ENCODE results near the gene TXNL1. TPM values are rescaled to one million over a fixed set of nuclear protein-coding genes. Genes with fewer than 3 reads are reported as not detected.
A peak's percentile ranks its signal among the peaks of the same experiment; 100 is the strongest.

TXNL1 gene
- total and polyA plus RNA-seq, 2 of the 13 experiments (the other 11 are each of a cell fraction or from before 2014, with no cell fraction given): 41.9 to 73.1 TPM

- ATAC-seq: no peak
- H3K27me3 ChIP-seq (ENCODE audit: control insufficient read depth in 1 of 2, insufficient read depth in 2 of 2, low read length in 2 of 2): no peaks in the 10 kb centered on the region; a peak in 1 of 5 replicates
- H3K36me3 ChIP-seq (replicated peaks in 1 of 2; ENCODE audit: control insufficient read depth in 1 of 2, insufficient read depth in 2 of 2, low read length in 2 of 2): peaks cover 3 to 4% of the 10 kb centered on the region in 2 experiments; a peak in 2 of 5 replicates
- H3K4me3 ChIP-seq (replicated peaks in 1 of 3; ENCODE audit: insufficient read depth in 1 of 3, low read depth in 2 of 3, low read length in 3 of 3): peak overlapping the region in 2 of 3 experiments; percentile 73 to 99; a peak in 2 of 6 replicates
- intact Hi-C loops (cut with micrococcal nuclease; ENCODE audit: unreplicated experiment): no loop called here
- no peak overlapping the region for H2AFZ ChIP-seq (ENCODE audit: low read length)
- 95% methylated on average over 9 of the region's 9 CpGs for WGBS (ENCODE audit: low lambda C conversion rate)
- TF ChIP-seq HNF4G (IDR thresholded peaks at IDR 0.05; ENCODE audit: borderline replicate concordance, low read depth, low read length) (no peak), HNF4G (CRISPR knock-in tag; IDR thresholded peaks at IDR 0.05; ENCODE audit: borderline replicate concordance, low read depth) (no peak), SP4 (CRISPR knock-in tag; IDR thresholded peaks at IDR 0.05) (no peak), HNRNPL (IDR thresholded peaks at IDR 0.05; ENCODE audit: low read depth, low read length) (no peak), SKI (IDR thresholded peaks at IDR 0.05; ENCODE audit: partially characterized antibody) (no peak), ZNF614 (CRISPR knock-in tag; IDR thresholded peaks at IDR 0.05; ENCODE audit: borderline replicate concordance) (no peak)
- peaks cover 39% of the 10 kb centered on the region for H3K4me1 ChIP-seq (ENCODE audit: insufficient read depth, low read length)
- no TSS peak for BruUV-seq (replicated peaks)
- H3K79me2 ChIP-seq (ENCODE audit: insufficient read depth, low read length): peaks cover 38% of the 10 kb centered on the region
- peaks cover 23% of the 10 kb centered on the region for H4K20me1 ChIP-seq (ENCODE audit: insufficient read depth, low read length)
- FAIRE-seq: no peak
- H3K27ac ChIP-seq (ENCODE audit: extremely low read length, insufficient read depth, low read length): no peak overlapping the region
- POLR2A ChIA-PET: interaction anchor here (3.4 kb wide), 1 partner anchor 12 kb away, joined by 32 read pairs; the partner anchor contains the start of gene WDR7
- peak overlapping the region; percentile 85 for H3K9ac ChIP-seq (ENCODE audit: insufficient read depth, low read depth, low read length)
- H3K4me2 ChIP-seq (ENCODE audit: low read depth, low read length): peak overlapping the region; percentile 92
- in situ Hi-C loops (cut with HindIII; ENCODE audit: extremely low pct_ligation_motif_present, low pct_unique_long_range_greater_than_20kb): no loop called here
- CTCF ChIA-PET (ENCODE audit: low intra/inter-chr PET ratio, low total read pairs): no interaction called here
- DNase-seq (ENCODE audit: low spot score): no peak
- H3K9me3 ChIP-seq (ENCODE audit: low read length): no peaks in the 10 kb centered on the region
Measured at GRCh38 chr18:56639571-56639970, 1.2 kb upstream of the TXNL1 start.

- CTCF ChIA-PET (ENCODE audit: low intra/inter-chr PET ratio, low total read pairs): no interaction called here
- in situ Hi-C loops (cut with HindIII; ENCODE audit: extremely low pct_ligation_motif_present, low pct_unique_long_range_greater_than_20kb): no loop called here
- POLR2A ChIA-PET: interaction anchor here (3.4 kb wide), 1 partner anchor 12 kb away, joined by 32 read pairs; the partner anchor contains the start of gene WDR7
Measured at GRCh38 chr18:56639104-56639381, 651 bp upstream of the TXNL1 start.

More at GRCh38 chr18:56639104-56639381, 651 bp upstream of the TXNL1 start:
- Histone ChIP-seq H3K36me3 (replicated peaks in 1 of 2; ENCODE audit: control insufficient read depth in 1 of 2, insufficient read depth in 2 of 2, low read length in 2 of 2) (peaks cover 3 to 7% of the 10 kb centered on the region in 2 experiments; a peak in 2 of 5 replicates), H3K79me2 (ENCODE audit: insufficient read depth, low read length) (peaks cover 44% of the 10 kb centered on the region), H3K4me1 (ENCODE audit: insufficient read depth, low read length) (peaks cover 45% of the 10 kb centered on the region), H3K4me3 (replicated peaks in 1 of 3; ENCODE audit: insufficient read depth in 1 of 3, low read depth in 2 of 3, low read length in 3 of 3) (peak overlapping the region; percentile 65 to 99 (median 73)), H4K20me1 (ENCODE audit: insufficient read depth, low read length) (peaks cover 23% of the 10 kb centered on the region), H2AFZ (ENCODE audit: low read length) (peak overlapping the region; percentile 93), H3K27ac (ENCODE audit: extremely low read length, insufficient read depth, low read length) (peak overlapping the region; percentile 86), H3K9me3 (ENCODE audit: low read length) (no peaks in the 10 kb centered on the region), H3K27me3 (ENCODE audit: control insufficient read depth in 1 of 2, insufficient read depth in 2 of 2, low read length in 2 of 2) (no peaks in the 10 kb centered on the region; a peak in 1 of 5 replicates), H3K4me2 (ENCODE audit: low read depth, low read length) (peak overlapping the region; percentile 92), H3K9ac (ENCODE audit: insufficient read depth, low read depth, low read length) (peak overlapping the region; percentile 85)
- BruUV-seq (replicated peaks): TSS peak; percentile 96
- WGBS (ENCODE audit: low lambda C conversion rate): 15% methylated on average over 6 of the region's 6 CpGs
- TF ChIP-seq KDM5A (IDR thresholded peaks at IDR 0.05; ENCODE audit: borderline replicate concordance, low read length): peak; percentile 37; the same call in 1 of the 2 replicates
- TF ChIP-seq NCOR1 (IDR thresholded peaks at IDR 0.05; ENCODE audit: borderline replicate concordance, low read length): no peak; the same call in 1 of the 2 replicates
- TF ChIP-seq PHF21A (CRISPR knock-in tag; IDR thresholded peaks at IDR 0.05): 0 out of 2 replicates have a peak, but pooled peaks have one; percentile 4
- intact Hi-C loops (cut with micrococcal nuclease; ENCODE audit: unreplicated experiment): no loop called here
- ATAC-seq (no peak), DNase-seq (ENCODE audit: low spot score) (no peak), FAIRE-seq (no peak)

All from HepG2 (cell line).